Measurements from ENCODE around the gene FBXO7. TPM values are rescaled to one million over a fixed set of nuclear protein-coding genes. Genes with fewer than 3 reads are reported as not detected.

The FBXO7 gene
- total and polyA plus RNA-seq, 2 experiments from 2014 or later, result 83.7 to 120 TPM

GRCh38 chr22:32522237-32522636 lies 47.6 kb downstream of the FBXO7 start:
- no peak overlapping the region for H3K4me3 ChIP-seq
- no peaks in the 10 kb centered on the region for H3K27me3 ChIP-seq
- H3K9me3 ChIP-seq (ENCODE audit: low read depth), result no peaks in the 10 kb centered on the region
- H3K27ac ChIP-seq, result no peak overlapping the region
- DNase-seq (ENCODE audit: low read depth in 1 of 2, low spot score in 1 of 2), result no peak
- TF ChIP-seq CTCF (IDR thresholded peaks at IDR 0.05; ENCODE audit: low read depth, low read length), result no peak
- H3K36me3 ChIP-seq, result no peaks in the 10 kb centered on the region
- H3K4me1 ChIP-seq (ENCODE audit: low read depth), result no peaks in the 10 kb centered on the region

- DNase-seq (ENCODE audit: low read depth in 1 of 2, low spot score in 1 of 2), result no peak
- Histone ChIP-seq H3K4me1 (ENCODE audit: low read depth) (peaks cover 17% of the 10 kb centered on the region), H3K36me3 (no peaks in the 10 kb centered on the region), H3K27ac (no peak overlapping the region), H3K27me3 (no peaks in the 10 kb centered on the region), H3K9me3 (ENCODE audit: low read depth) (no peaks in the 10 kb centered on the region), H3K4me3 (no peak overlapping the region)
- no peak for TF ChIP-seq CTCF (IDR thresholded peaks at IDR 0.05; ENCODE audit: low read depth, low read length)
Measured at GRCh38 chr22:32527756-32528155, 53.1 kb downstream of the FBXO7 start.

GRCh38 chr22:32528316-32528715 lies 53.7 kb downstream of the FBXO7 start:
- Histone ChIP-seq H3K27ac (no peak overlapping the region), H3K36me3 (no peaks in the 10 kb centered on the region), H3K9me3 (ENCODE audit: low read depth) (no peaks in the 10 kb centered on the region), H3K4me1 (ENCODE audit: low read depth) (peaks cover 18% of the 10 kb centered on the region), H3K4me3 (no peak overlapping the region), H3K27me3 (no peaks in the 10 kb centered on the region)
- TF ChIP-seq CTCF (IDR thresholded peaks at IDR 0.05; ENCODE audit: low read depth, low read length), result no peak
- no peak for DNase-seq (ENCODE audit: low read depth in 1 of 2, low spot score in 1 of 2)

- Histone ChIP-seq H3K9me3 (ENCODE audit: low read depth) (no peaks in the 10 kb centered on the region), H3K27me3 (no peaks in the 10 kb centered on the region), H3K4me1 (ENCODE audit: low read depth) (peaks cover 18% of the 10 kb centered on the region), H3K36me3 (no peaks in the 10 kb centered on the region), H3K4me3 (no peak overlapping the region), H3K27ac (no peak overlapping the region)
- peak; percentile 89 to 91 for DNase-seq (ENCODE audit: low read depth in 1 of 2, low spot score in 1 of 2)
- TF ChIP-seq CTCF (IDR thresholded peaks at IDR 0.05; ENCODE audit: low read depth, low read length), result peak; percentile 82
Measured at GRCh38 chr22:32528984-32529982, 54.7 kb downstream of the FBXO7 start.

- peak in 1 of 2 donors; percentile 44 for DNase-seq (ENCODE audit: low read depth in 1 of 2, low spot score in 1 of 2)
- Histone ChIP-seq H3K9me3 (ENCODE audit: low read depth) (no peaks in the 10 kb centered on the region), H3K36me3 (no peaks in the 10 kb centered on the region), H3K4me3 (no peak overlapping the region), H3K27me3 (no peaks in the 10 kb centered on the region), H3K27ac (peak overlapping the region; percentile 60), H3K4me1 (ENCODE audit: low read depth) (peaks cover 18% of the 10 kb centered on the region)
- TF ChIP-seq CTCF (IDR thresholded peaks at IDR 0.05; ENCODE audit: low read depth, low read length), result no peak
Measured at GRCh38 chr22:32531228-32531627, 56.6 kb downstream of the FBXO7 start.

Data from cardiac muscle cell (in vitro differentiated cells and primary cell).